Transverse colon (tissue), 4 donors: ENCODE results near the gene LSAMP. TPM values are rescaled to one million over a fixed set of nuclear protein-coding genes. Genes with fewer than 3 reads are reported as not detected.

Experiments
- DNase-seq: peaks from one replicate; pipeline ENCODE4 v3.0.0-alpha.2; 2019
- H3K27ac ChIP-seq, 4 donors: fragments of 200-600 bp; sonication (generic); 2 replicates each; pipeline ENCODE4 v1.5.1; 2016 to 2018; ENCODE audit warnings: inconsistent platforms in 4 of 4
- H3K27me3 ChIP-seq: fragments of 200-600 bp; sonication (generic); 2 replicates; pipeline ENCODE4 v1.5.1; 2017; ENCODE audit warnings: inconsistent platforms
- H3K36me3 ChIP-seq, 4 donors: fragments of 200-600 bp; sonication (generic); 2 replicates each; pipeline ENCODE4 v1.5.1; 2017 to 2019; ENCODE audit warnings: inconsistent platforms in 4 of 4
- H3K4me1 ChIP-seq, 4 donors: fragments of 200-600 bp; sonication (generic); 2 replicates each; pipeline ENCODE4 v1.5.1; 2017 to 2020; ENCODE audit warnings: inconsistent platforms in 4 of 4
- H3K4me3 ChIP-seq, 4 donors: fragments of 200-600 bp; sonication (generic); 1 replicate in 1 of 4; 2 replicates in 3 of 4; pipeline versions ENCODE4 v1.5.1 to v1.6.1; 2017 to 2019; ENCODE audit warnings: inconsistent platforms in 4 of 4
- H3K9me3 ChIP-seq, 2 donors: fragments of 200-600 bp; sonication (generic); 2 replicates each; pipeline ENCODE4 v1.5.1; 2017 to 2019; ENCODE audit warnings: inconsistent platforms in 2 of 2
- EP300 ChIP-seq: sonication (generic); formaldehyde crosslinking; IDR thresholded peaks from one replicate; pipeline ENCODE4 v1.6.1; 2017; ENCODE audit warnings: antibody characterized with exemption, low read depth
- POLR2A ChIP-seq: fragments of 450-650 bp; IDR thresholded peaks from one replicate; pipeline ENCODE4 v1.6.1; 2016; ENCODE audit warnings: antibody characterized with exemption, mild to moderate bottlenecking, moderate library complexity
- POLR2AphosphoS5 ChIP-seq, 3 donors: sonication (generic); formaldehyde crosslinking; IDR thresholded peaks; one replicate each; pipeline ENCODE4 v1.6.1; 2016; ENCODE audit warnings: antibody characterized with exemption in 3 of 3
- WGBS, 2 donors: methylation state at CpG; one replicate each; pipeline ENCODE4 v1.1.5; 2018; ENCODE audit warnings: low coverage in 1 of 2; 5-methylcytosine and 5-hydroxymethylcytosine counted together
- in situ Hi-C, 4 donors: fragments of 200-750 bp; cut with MboI; loops; one replicate each; pipeline versions ENCODE4 v1.15.0 to v1.15.1; 2017; ENCODE audit warnings: low sequenced_read_pairs in 3 of 4, low pct_ligation_motif_present in 1 of 4, low pct_unique_long_range_greater_than_20kb in 1 of 4
- intact Hi-C: fragments of 100-400 bp; cut with DNase I; formaldehyde crosslinking; loops from one replicate; pipeline ENCODE4 v1.15.1; 2023; ENCODE audit warnings: low total_unique reads
- total RNA-seq, 4 donors: library from RNA; depleted of rRNA; stranded (reverse); fragments of >200 nt; gene quantifications; one replicate each; pipeline ENCODE4 v1.1.0, GENCODE V29; 2016
- TF ChIP-seq, protein P1 (sequence below), 5 experiments: fragments of 200-600 bp in 3 of 5; fragments of 450-650 bp in 2 of 5; sonication (generic) in 3 of 5; IDR thresholded peaks; 1 replicate in 2 of 5; 2 replicates in 3 of 5; pipeline ENCODE4 v1.5.1; 2016 to 2017; ENCODE audit warnings: antibody characterized with exemption in 5 of 5, inconsistent platforms in 3 of 5, mild to moderate bottlenecking in 2 of 5, moderate library complexity in 1 of 5

LSAMP gene
- total RNA-seq, 4 donors from 2014 or later, result 3.4 to 8.2 (median 5.4) TPM

DNA sequence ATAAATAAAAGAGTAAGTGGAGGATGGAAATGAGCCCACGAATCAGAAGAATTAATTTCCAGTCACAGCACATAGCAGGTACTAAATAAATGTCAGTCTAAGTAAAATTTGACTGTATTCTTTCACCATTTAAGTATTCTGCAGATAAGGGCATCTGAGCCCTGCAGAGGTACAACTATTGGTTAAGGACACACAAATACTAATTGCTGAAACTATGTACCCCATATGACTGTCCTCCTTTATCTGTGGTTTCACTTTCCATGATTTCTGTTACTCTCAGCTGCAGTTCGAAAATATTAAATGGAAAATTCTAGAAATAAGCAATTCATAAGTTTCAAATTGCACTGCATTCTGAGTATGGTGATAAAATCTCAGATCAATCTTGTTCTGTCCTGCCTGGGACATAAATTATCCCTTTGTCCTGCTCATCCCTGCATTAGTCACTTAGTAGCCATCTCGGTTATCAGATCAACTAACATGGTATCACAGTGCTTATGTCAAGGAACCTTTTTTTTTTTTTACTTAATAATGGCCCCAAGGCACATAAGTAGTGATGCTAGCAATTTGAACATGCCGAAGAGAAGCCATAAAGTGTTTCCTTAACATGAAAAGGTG is 95.1 kb downstream of the LSAMP start:
- H3K27ac ChIP-seq, result no peak overlapping the region
- DNase-seq, result no peak
- intact Hi-C loops, result no loop called here
- no peaks in the 10 kb centered on the region for H3K27me3 ChIP-seq
- no peaks in the 10 kb centered on the region for H3K4me1 ChIP-seq
- TF ChIP-seq EP300 (no peak), POLR2AphosphoS5 (IDR thresholded peaks at IDR 0.05) (no peak), POLR2A (no peak)
- TF ChIP-seq, protein P1, sequence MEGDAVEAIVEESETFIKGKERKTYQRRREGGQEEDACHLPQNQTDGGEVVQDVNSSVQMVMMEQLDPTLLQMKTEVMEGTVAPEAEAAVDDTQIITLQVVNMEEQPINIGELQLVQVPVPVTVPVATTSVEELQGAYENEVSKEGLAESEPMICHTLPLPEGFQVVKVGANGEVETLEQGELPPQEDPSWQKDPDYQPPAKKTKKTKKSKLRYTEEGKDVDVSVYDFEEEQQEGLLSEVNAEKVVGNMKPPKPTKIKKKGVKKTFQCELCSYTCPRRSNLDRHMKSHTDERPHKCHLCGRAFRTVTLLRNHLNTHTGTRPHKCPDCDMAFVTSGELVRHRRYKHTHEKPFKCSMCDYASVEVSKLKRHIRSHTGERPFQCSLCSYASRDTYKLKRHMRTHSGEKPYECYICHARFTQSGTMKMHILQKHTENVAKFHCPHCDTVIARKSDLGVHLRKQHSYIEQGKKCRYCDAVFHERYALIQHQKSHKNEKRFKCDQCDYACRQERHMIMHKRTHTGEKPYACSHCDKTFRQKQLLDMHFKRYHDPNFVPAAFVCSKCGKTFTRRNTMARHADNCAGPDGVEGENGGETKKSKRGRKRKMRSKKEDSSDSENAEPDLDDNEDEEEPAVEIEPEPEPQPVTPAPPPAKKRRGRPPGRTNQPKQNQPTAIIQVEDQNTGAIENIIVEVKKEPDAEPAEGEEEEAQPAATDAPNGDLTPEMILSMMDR (IDR thresholded peaks at IDR 0.05), result no peak
- H3K4me3 ChIP-seq, result no peak overlapping the region
- H3K9me3 ChIP-seq, result no peaks in the 10 kb centered on the region
- H3K36me3 ChIP-seq, result no peaks in the 10 kb centered on the region
- in situ Hi-C loops, result no loop called here
- WGBS, 2 donors, result 67 to 75% methylated on average over 4 of the region's 4 CpGs

- no peaks in the 10 kb centered on the region for H3K9me3 ChIP-seq
- H3K4me1 ChIP-seq, result no peaks in the 10 kb centered on the region
- H3K27ac ChIP-seq, result no peak overlapping the region
- WGBS, 2 donors, result 90 to 97% methylated on average over 3 of the region's 3 CpGs
- in situ Hi-C loops (no loop called here), intact Hi-C loops (no loop called here)
- H3K4me3 ChIP-seq, result no peak overlapping the region
- H3K27me3 ChIP-seq, result no peaks in the 10 kb centered on the region
- no peak for TF ChIP-seq POLR2AphosphoS5 (IDR thresholded peaks at IDR 0.05)
- TF ChIP-seq, protein P1 (IDR thresholded peaks at IDR 0.05), result no peak
- TF ChIP-seq POLR2A, result no peak
- TF ChIP-seq EP300, result no peak
- no peaks in the 10 kb centered on the region for H3K36me3 ChIP-seq
- no peak for DNase-seq
Measured at GRCh38 chr3:116348216-116348615, 97.1 kb downstream of the LSAMP start.

GRCh38 chr3:116342499-116342898 is 102.8 kb downstream of the LSAMP start:
- in situ Hi-C loops, result no loop called here
- Histone ChIP-seq H3K4me3 (no peak overlapping the region), H3K4me1 (no peaks in the 10 kb centered on the region), H3K27me3 (no peaks in the 10 kb centered on the region), H3K9me3 (no peaks in the 10 kb centered on the region), H3K36me3 (no peaks in the 10 kb centered on the region), H3K27ac (no peak overlapping the region)
- no peak for DNase-seq
- WGBS, 2 donors, result 58 to 60% methylated on average over 2 of the region's 2 CpGs
- intact Hi-C loops, result no loop called here
- TF ChIP-seq POLR2AphosphoS5 (IDR thresholded peaks at IDR 0.05) (no peak), POLR2A (no peak), EP300 (no peak)
- TF ChIP-seq, protein P1 (IDR thresholded peaks at IDR 0.05), result no peak

GRCh38 chr3:116341899-116342298 is 103.4 kb downstream of the LSAMP start:
- no peak overlapping the region for H3K27ac ChIP-seq
- H3K9me3 ChIP-seq, result no peaks in the 10 kb centered on the region
- in situ Hi-C loops, result no loop called here
- DNase-seq, result no peak
- intact Hi-C loops, result no loop called here
- H3K27me3 ChIP-seq, result no peaks in the 10 kb centered on the region
- TF ChIP-seq, protein P1 (IDR thresholded peaks at IDR 0.05), result no peak
- TF ChIP-seq POLR2AphosphoS5 (IDR thresholded peaks at IDR 0.05), result no peak
- TF ChIP-seq POLR2A, result no peak
- no peak for TF ChIP-seq EP300
- H3K4me3 ChIP-seq, result no peak overlapping the region
- no peaks in the 10 kb centered on the region for H3K36me3 ChIP-seq
- no peaks in the 10 kb centered on the region for H3K4me1 ChIP-seq
